GM20000 (cell line): Measurements from ENCODE around the gene MAMDC4.

ENCODE experiments used
- DNase-seq: peaks from one replicate; pipeline ENCODE4 v3.0.0; 2012; ENCODE audit warnings: low spot score
- CTCF ChIP-seq: IDR thresholded peaks from 2 replicates; pipeline ENCODE4 v1.5.1; 2012; ENCODE audit warnings: mild to moderate bottlenecking, control low read depth; ENCODE audit errors: extremely low read depth, missing control alignments

The MAMDC4 gene

DNA sequence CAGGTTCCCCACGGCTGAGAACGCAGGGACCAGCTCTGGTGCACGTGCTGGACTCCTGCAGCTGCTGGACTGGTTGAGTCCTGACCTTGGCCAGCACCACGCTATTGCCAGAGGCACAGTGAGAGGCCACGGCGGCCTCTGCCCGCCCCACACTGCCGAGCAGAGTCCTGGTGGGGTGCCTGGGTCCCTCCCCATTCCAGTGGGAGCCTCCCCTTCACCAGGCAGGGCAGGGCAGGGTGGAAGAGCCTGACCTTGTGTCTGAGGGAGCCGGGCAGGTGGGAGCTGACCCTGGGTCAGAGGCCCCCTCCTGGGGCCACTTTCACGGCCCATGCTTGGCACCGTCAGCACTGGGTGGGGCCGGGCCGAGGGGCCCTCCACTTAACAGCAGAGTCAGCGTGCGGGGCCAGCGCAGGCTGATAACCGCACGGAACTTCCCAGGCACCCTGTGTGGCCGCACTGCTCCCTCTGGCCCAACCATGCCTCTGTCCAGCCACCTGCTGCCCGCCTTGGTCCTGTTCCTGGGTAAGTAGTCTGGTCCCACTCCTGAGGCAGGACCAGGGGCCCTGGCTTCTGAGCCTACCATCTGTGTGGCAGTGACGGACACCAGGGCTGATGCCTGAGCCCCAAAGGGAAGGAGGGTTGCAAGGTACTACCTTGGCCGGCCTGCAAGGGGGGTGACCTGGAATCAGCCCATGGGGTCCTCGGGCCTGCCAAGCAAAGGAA lies at the start of gene MAMDC4:
Gene MAMDC4, plus strand, starts transcription at position 406 of the 723 bp plus-strand sequence. Its CDS starts 71 bp downstream, at position 477.
- no peak for DNase-seq
- TF ChIP-seq CTCF: no peak

- peak; percentile 4 for DNase-seq
Observed at GRCh38 chr9:136803009-136803550, 49.1 kb upstream of the MAMDC4 start.

- DNase-seq: peak; percentile 3
- TF ChIP-seq CTCF: no peak
Observed at GRCh38 chr9:136803551-136804508, 48.3 kb upstream of the MAMDC4 start.

DNA sequence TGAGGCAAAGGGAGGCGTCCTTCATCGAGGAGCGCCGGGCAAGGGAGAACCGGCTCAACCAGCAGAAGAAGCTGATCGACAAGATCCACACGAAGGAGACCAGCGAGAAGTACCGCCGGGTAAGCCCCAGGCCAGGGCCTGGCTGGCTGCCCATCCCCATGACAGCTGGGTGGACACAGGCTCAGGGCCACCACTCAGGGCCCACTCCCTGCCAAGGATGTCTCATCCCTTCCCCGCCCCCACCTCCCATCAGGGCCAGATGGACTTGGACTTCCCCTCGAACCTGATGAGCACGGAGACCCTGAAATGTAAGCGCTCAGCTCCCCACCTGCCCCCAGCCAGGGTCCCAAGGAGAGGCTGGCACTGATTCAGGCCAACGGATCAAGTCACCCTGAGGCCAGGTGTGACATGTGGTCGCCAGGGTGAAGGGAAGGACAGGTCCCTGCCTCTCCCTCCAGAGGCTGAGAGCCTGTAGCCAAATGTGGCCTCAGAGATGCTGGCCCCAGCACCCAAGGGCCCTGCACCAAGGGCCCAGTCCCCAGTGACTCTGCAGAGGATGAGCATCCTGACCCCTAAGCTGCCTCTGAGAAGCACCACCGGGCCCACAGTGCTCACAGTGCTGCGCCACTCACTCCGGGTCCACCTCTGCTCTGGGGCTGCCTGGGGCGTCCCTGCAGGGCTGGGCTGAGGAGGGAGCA lies 47.5 kb upstream of the MAMDC4 start:
- no peak for DNase-seq
- no peak for TF ChIP-seq CTCF

- peak; percentile 3 for DNase-seq
Observed at GRCh38 chr9:136805207-136805740, 46.9 kb upstream of the MAMDC4 start.

GRCh38 chr9:136806067-136806466 lies 46.1 kb upstream of the MAMDC4 start:
- TF ChIP-seq CTCF: no peak
- peak; percentile 8 for DNase-seq

More at GRCh38 chr9:136805207-136805740, 46.9 kb upstream of the MAMDC4 start:
- no peak for TF ChIP-seq CTCF

GRCh38 chr9:136806631-136807201 lies 45.4 kb upstream of the MAMDC4 start:
- no peak for DNase-seq
- TF ChIP-seq CTCF: no peak
